SU-DHL-6 (cell line): ENCODE data around the gene SOSTDC1.

ENCODE experiments used
- CTCF ChIP-seq: fragments of 200-600 bp; sonication (generic); IDR thresholded peaks from one replicate; pipeline ENCODE4 v1.5.1; 2017; ENCODE audit warnings: antibody characterized with exemption, mild to moderate bottlenecking, low read length, moderate library complexity; ENCODE audit not compliant: insufficient read depth, poor library complexity, severe bottlenecking
- EZH2phosphoT487 ChIP-seq: fragments of 200-600 bp; sonication (generic), shearing (Covaris generic); conservative IDR thresholded peaks from 2 replicates; pipeline ENCODE4 v1.6.1; 2018; ENCODE audit warnings: mild to moderate bottlenecking, antibody characterized with exemption, low read length, moderate library complexity, mixed read lengths

- TF ChIP-seq CTCF (no peak), EZH2phosphoT487 (no peak)
These were observed 37.4 kb downstream of the SOSTDC1 start for GRCh38 chr7:16428182-16428581.
